LHCN-M2 (cell line): ENCODE measurements around the gene OXNAD1. TPM values are rescaled to one million over a fixed set of nuclear protein-coding genes. Genes with fewer than 3 reads are reported as not detected.
A peak's percentile ranks its signal among the peaks of the same experiment; 100 is the strongest.
"Not testable (repeated sequence)": the region's sequence is repeated elsewhere in the genome, so short reads cannot be mapped to it uniquely, and the experiment has no call there.

Experiments used
- DNase-seq: peaks from one replicate; pipeline ENCODE4 v3.0.0-alpha.2; 2012; ENCODE audit warnings: low read depth
- total RNA-seq: library from RNA; depleted of rRNA; stranded (reverse); fragments of >200 nt; gene quantifications from 2 replicates; pipeline ENCODE4 v1.2.3, GENCODE V29; 2014

The OXNAD1 gene
- total RNA-seq, 1 experiment from 2014 or later, result 5.5 TPM

DNA sequence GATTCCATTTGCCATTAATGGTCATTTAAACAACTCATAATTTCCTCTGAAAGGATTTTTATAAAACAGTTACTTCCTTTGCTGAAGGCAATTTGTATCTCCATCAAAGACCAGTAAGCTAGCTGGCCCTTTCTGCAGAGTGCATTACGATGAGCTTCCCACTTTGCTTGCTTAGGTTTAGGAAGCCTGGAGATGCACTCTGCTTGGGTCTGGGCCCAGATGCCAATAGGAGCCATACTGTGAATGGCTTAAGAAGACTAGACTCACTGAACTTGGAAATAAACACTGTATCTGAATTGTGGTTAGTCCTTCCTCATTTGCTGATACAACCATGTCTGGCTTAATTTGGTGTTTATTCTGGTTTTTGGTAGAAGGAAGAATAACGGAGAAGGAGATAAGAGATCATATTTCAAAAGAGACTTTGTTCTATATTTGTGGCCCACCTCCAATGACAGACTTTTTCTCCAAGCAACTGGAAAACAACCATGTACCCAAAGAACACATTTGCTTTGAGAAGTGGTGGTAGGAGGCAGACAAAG lies 38.1 kb downstream of the OXNAD1 start:
- DNase-seq, result no peak

DNA sequence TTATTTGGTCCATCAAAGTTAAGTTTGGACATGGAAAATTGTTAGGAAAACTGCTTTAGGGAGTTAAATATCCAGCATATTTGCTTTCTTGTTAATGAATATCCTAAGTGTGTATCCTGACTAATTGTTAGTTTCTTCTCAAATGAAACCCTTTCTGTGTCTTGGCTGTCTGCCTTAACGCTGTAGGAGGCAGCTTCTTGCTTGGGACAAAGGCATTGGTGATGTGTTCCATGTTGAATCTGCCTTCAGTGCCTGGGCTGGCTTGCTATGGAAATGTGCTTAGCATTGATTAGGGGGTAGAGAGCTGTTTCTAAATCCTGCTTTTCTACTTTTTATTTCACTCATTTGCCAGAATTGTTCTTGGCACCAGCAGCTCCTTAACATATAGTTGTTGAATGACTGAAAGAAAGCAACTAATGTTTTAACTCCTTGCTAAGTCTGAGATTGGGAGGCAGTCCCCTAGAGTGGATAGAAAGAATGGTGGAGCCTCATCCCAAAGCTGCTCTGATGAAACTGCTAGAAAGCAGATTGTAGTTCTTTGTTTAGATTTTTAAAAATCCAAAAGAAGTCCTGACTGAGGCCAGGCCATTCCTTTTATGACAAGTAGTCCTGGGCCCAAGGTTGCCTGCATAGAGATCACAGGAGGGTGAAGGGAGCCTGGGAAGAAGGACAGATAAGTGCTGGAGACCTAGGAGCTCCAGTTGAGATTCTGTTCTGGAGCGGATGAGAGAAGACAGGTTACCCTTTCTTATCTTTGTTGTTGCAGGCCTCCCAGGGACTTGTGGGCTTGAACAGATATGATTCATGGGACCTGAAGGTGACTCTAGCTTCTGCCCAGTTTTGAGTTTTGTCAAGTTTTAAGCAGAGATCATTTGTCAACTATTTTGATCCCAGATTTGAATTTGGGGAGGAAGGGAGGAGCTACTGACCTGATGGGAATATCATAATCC lies 39.3 kb downstream of the OXNAD1 start:
- DNase-seq, result no peak

DNA sequence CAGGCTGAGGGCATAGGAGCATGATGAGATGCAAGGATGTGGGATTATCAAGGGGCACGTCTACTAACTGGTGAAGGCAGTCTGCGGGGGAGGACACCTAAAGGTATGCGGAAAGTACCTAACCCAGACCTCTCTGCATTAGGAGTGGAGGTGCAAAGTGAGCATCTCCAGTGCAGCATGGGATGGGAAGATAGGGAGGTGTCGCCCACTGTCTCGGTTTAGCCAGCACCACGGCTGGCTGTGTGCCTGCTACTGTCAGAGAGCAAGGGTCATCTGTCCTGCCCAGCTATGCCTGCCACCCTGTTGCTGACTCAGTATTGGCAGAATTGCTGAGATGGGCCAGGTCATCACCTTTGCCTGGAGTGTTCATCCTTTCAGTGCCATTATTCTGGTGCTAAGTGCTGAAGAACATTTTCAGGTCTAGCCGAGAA lies 40.1 kb downstream of the OXNAD1 start:
- no peak for DNase-seq

DNA sequence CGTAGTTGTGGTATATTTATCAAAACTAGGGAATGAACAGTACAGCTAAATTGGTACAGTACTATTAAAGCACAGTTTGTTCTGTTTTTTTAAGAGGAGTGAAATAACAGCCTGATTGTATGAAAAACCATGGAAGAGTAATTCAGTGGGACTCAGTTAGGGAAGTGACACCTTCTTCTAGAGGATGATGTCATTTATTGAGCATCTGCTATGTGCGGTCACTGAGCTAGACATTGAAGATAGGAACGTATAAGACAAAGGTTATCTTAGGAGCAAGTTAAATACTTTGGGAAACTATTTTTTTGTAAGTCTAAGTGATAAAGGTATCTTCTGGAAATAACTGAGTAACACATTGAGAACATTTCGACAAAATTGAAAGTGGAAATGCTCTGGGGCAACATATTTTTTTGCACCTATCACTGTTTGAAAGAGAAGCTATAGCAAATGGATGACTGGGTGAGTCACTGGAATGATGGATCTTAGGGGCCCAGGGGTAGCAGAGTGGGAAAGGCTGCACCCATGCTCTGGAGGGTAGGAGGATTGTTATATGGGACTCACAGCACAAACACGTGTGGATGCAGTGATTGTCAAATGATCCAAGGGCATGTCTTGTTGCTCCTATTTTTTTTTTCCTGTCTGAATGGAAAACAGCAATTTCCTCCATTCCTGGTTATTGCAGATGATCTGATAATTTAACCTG lies 43.0 kb downstream of the OXNAD1 start:
- DNase-seq, result no peak

DNA sequence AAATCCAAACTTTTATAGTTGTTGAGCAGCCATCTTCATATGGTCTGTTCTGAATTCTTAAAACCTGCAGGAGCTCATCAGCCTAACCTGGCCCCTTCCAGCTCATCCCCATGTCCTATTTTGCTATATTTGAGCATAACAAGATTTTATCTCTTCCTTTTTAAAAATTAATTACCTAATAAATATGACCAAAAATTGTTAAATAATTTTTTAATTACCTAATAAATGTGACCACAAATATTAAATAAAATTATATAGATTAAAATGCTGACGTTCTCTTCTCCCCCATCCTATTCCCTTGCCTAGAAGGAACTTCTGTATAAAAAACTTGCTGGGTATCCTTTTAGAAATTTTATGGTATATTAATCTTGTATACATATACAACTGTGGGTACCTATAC lies 43.7 kb downstream of the OXNAD1 start:
- DNase-seq, result no peak

DNA sequence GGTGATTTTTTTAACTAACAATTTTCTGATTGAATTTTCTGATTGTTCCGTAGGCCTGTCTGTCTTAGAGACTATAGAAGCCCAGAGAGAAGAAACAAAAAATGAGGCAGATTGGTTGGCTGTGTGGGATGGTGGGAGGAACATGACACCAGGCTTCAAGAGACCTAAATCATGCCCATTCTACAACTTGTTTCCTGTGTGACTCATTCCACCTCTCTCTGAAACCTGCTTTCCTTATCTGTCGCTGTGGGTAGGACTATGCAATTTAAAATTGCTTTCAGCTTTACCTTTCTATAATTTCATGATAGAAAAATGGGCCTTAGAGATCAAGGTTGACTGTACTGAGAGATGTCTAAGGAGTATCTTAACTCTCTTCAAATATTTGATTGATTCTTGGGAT lies 44.5 kb downstream of the OXNAD1 start:
- peak; percentile 32 for DNase-seq

DNA sequence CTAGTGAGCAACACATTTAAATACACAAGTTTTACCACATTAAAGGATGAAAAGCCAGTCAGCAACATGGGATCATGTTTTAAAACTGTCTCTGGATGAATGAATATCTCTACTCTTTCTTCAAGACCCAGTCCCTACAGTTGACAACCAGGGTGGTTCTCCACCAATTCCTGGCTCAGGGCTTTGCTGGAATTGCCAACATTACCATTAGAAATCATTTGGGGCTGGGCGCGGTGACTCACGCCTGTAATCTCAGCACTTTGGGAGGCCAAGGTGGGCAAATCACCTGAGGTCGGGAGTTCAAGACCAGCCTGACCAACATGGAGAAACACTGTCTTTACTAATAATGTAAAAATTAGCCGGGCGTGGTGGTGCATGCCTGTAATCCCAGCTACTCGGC lies 45.5 kb downstream of the OXNAD1 start:
- not testable (repeated sequence) for DNase-seq

DNA sequence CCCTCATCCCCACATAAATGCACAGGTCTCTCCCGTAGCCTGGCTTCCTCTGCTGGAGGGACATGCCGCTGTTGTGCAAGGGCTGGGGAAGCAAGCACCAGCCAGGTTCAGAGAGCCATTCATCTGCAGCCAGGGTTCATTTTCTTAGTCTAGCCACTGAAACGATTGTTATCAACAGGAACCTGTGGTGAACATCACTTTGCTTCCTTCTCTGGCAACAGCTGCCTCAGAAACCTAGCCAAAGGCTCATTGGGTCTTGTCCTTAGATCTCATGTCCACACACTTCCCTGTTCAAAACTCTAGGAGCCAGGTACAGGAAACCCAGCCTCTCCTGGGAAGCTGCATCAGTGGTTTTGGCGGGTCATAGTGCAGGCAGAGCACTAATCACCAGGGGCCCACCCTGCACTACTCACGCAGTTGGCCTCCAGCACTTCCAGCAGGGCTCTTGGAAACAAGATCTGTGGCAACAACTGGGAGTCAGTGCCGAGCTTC lies 47.0 kb downstream of the OXNAD1 start:
- peak; percentile 24 for DNase-seq

DNA sequence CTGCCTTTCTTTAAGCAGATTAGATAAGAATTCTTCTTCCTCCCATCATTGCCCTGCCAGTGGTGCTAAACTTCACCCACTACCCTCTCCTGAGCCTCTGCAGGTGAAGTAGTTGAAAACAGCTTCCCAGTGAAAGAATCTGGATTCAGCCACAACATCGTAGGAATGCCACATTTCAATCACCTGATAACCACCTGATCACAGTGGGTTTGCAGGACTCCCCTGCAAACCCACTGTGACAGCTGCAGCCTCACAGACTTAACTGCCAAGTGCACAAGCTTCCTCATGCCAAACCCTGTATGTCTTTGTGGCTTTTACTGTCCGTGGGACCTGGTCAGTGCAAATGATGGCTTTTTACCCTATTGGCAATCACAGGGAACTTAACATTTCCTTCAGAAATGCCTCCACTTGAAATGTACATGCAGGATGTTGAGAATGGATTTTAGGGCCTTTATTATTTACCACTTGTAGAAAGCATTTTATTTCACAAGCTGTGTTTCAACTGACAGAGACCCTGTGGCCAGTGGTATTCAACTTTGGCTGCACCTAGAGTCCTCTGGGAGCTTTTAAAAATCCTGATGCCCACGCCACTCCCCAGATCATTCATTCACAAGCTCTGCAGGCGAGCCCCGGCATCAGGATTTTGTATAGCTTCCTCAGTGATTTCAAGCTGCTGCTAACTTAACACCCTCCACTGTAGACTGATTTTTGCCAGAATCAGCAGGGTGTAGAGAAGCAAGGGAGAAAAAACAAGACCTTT lies 49.1 kb downstream of the OXNAD1 start:
- DNase-seq, result no peak

DNA sequence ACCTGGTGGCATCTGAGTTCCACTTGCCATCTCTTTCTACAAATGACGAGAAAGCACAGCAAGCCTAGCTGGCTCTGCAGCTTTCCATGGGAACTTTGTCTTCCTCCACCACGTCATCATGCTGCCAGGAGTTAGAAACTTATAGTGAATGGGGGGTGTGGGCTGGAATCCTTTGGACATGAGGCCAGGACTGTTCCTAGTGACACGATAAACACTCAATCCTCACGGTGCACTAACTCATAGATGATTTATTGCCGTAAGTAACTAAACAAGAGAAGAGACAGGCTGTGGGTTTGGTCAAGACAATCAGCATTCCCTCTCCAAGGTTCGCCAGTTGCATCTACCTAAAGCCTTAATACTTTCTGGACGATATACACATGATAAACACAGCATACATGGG lies 50.6 kb downstream of the OXNAD1 start:
- no peak for DNase-seq

DNA sequence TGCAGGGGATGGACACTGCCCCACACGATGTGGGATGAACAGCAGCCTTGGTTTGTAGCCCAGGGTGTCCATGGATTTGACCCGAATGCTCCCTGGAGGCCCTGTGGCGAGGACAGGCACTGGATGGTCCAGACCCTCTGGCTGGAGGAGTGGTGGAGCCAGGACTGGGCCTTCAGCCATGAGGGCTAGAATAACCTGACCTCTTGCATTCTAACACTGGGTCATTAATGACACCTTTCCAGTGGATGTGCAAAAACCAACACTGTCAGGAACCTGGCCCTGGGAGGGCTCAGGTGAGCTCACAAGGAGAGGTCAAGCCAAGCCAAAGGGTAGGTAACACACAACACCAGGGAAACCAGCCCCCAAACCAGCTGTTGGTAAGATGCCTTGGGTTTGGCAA lies 51.4 kb downstream of the OXNAD1 start:
- no peak for DNase-seq

DNA sequence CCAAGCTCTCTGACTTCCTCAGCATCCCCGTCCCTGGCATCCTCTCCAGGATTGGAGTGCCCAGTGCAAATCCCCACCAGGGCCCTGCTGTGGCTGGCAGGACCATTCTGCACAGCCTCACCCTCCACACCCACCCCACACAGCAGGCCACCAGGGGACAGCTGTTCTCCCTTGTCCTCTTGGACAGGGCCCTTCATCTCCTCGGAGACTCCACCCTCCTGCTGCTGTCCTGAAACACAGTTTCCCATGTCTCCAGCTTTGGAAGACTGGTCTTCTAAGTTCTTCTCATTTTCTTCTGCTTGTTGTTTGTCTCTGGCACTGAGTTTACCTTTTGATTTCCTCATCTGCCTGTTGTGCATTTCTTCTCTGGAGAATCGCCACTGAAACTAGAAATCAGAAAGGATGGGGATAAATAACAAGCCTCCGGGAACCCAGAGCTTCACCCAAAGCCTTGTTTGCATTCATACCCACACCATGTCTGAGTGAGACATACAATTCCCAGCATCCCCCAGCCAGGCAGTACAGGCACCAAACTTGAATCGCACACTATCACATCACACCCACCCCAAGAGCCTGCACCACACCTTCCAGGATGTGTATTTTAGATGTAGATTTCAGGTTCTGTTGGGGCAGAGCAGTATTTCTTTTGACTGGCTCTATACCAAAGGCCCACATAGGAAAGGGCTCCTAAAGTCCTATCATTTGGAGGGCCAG lies 52.0 kb downstream of the OXNAD1 start:
- peak; percentile 24 for DNase-seq

DNA sequence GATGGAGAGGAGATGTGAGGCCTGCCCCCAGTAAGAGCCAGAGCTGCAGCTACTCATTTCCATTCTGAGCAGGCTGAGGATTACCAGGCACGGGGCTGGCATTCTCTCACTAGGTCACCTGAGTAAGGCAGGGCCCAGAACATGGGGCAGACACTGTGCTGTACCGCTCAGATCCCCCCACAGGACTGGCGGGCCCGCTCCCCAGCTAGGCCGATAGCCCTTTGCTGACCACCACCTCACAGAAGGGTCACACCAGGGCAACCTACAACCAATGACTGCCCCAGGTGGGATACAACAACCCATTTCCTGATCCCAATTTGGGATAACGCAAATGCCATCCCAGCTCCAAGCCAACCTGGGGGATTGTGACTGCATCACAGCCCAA lies 52.5 kb downstream of the OXNAD1 start:
- no peak for DNase-seq

DNA sequence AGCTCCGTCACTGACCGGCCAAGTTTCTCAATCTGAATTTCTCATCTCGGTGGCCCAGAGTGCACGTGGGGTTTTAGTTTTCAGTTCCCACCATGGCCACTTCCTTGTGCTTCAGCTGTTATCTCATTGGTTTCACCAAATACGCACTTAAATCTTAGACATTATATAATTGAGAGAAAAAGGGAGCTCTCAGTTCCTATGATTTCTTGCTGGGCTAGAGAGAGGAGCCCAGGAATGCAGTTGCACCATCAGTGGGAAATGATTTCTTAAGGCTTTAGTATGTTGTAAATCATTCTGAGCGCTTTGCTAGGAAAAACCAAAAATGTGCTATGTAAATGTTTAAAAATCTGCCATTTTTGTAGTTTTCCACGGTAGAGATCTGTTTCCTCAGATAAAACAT lies 53.2 kb downstream of the OXNAD1 start:
- no peak for DNase-seq

DNA sequence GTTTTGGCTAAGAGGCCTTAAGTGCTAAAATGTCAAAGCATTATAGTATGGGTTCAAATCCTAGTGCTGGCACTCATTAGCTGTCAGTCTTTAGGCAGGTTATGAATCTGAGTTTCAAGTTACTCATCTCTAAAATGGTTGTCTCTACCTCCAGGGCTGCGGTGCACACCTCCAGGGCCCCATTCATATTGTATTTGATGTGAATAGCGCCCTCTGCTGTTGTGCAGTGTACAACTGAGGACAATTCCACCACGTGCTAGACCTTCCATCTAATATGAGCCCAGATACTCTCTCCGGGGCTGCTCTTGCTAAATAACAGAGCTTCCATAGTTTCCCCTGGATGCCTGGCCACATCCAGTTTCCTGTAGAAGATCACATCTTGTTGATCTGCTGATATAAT lies 54.3 kb downstream of the OXNAD1 start:
- peak; percentile 15 for DNase-seq

DNA sequence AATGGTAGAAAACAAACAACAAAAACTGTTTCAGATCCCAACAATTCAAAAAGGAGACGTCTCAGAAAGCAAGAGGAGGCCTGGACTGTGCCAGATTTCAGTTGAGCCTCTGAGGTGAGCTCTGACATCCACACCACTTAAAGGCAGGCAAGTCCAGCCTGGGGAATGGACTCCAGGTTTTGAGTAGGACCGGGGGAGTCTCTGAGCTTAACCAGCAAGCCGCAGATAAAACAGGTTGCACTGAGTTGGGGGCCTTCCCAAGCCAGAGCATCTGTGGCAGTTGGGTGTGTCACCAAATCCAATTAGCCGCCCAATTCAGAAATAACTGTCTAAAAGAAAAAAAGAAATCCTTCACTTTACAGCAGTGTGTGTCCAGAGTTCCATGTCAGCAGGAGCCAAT lies 54.7 kb downstream of the OXNAD1 start:
- DNase-seq, result no peak

DNA sequence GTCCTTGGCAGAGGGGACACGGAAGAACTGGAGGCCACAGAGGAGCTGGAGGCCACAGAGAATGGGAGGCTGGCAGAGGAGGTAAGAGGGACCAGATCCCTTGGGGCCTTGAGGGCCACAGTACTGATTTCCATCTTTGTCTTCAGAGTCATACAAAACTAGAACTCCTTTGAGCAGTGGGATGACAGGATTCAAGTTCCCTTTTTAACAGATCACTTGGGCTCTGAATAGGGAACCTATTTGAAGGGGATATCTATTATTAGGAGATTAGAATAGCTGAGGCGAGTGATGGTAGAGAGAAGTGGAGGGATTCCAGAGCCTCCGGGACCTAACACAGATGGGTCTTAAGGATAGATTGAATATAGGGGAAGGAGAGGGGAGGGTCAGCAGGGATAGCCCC lies 55.7 kb downstream of the OXNAD1 start:
- no peak for DNase-seq

DNA sequence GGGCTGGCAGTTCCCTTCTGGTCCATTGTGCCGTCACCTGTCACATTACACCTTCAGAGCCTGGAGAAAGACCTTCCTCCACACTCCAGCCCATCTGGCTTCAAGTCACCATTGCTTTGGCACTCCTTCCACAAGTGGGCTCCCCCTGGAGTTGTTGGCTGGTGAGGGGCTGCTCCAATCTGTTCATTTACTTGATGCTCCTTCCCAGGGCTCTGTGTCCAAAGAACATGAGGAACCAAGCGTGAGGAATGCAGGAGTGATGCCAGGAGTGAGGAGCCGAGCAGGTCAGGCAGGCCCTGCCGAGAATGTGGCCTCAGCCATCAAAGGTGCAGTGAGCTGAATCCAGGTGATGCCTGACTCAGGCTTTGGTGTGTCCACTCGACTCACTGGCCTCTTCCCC lies 57.2 kb downstream of the OXNAD1 start:
- no peak for DNase-seq

DNA sequence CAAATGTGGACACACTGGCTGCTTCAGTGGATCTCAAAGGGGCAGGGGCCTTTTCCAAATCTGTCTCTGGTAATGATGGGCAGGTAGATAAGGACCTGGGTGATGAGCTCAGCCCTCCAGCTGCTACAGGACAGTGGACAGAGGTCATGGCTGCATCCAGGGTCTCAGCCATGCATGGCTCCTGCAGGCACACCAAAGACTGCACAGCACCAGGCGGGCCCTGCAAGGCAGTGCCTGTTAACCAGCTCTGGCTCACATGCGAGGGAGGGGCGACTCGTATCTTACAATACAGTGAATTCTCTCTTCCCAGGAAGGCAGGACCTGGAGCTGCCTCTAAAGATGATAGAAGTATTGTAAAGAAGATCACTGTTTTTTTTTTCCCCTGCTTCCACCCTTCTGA lies 58.7 kb downstream of the OXNAD1 start:
- DNase-seq, result no peak

DNA sequence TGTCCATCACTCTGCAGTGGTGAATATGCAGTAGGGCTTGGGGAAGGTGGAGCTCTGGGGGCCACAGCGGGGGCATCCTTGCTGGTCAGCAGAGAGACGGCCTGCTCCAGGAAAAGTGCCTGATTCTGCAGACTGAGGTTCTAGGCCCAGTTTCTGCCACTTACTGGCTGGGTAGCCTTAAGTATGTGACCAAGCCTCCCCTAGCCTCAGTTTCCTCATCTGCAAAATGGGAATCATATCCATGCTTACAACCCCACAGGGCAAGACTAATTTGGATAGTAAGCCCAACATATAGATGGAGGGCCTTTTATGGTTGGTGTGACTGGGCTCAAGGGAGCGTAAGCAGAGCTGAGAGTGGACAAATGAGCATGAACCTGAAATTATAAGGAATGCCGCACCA lies 60.8 kb downstream of the OXNAD1 start:
- no peak for DNase-seq

DNA sequence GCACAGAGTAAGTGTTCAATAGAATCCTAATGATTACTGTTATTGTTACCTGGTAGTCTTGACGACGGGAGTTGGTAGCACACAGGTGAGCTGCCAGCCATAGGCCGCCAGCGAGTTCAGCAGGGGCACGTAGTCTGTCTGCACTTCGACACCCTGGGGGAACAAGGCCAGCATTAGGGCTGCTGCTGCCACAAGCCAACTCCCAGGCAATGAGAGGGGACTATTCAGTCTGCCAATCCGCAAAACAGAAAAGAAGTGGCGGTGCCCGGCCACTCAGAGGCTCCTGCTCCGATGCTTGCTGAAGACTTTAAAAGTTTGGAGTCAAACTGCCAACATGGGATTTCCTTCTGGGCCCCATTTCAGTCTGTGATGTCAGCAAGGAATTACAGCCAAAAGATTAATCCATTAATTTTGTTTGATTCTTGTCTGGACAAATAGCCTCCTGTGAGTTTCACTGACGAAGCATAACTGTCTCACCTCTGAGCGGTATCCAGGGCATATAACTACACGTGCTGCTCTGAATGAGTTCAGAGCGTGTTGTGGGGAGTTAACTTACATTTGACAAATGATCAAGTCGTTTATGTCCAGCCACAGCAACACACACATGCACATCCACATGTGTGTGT lies 61.8 kb downstream of the OXNAD1 start:
- no peak for DNase-seq
